Ureter (tissue), 1 donor: ENCODE measurements around the gene CHST3. TPM values are rescaled to one million over a fixed set of nuclear protein-coding genes. Genes with fewer than 3 reads are reported as not detected.
"Not testable (repeated sequence)": the region's sequence is repeated elsewhere in the genome, so short reads cannot be mapped to it uniquely, and the experiment has no call there.

Experiments
- DNase-seq: peaks from one replicate; pipeline ENCODE4 v3.0.0-alpha.2; 2020; ENCODE audit warnings: low spot score
- total RNA-seq: library from RNA; stranded (reverse); gene quantifications from one replicate; pipeline ENCODE4 v1.2.4, GENCODE V29; 2023
- donor health status: DM: yes; HTN: yes; CAD: no.

The CHST3 gene
- total RNA-seq, 1 donor from 2014 or later = 13.2 TPM

- no peak for DNase-seq
These were observed 8.8 kb downstream of the CHST3 start for GRCh38 chr10:71972746-71973695.

GRCh38 chr10:71973777-71974488 is 9.7 kb downstream of the CHST3 start:
- no peak for DNase-seq

GRCh38 chr10:71974489-71975021 is 10.4 kb downstream of the CHST3 start:
- DNase-seq = no peak

GRCh38 chr10:71975087-71975870 is 11.1 kb downstream of the CHST3 start:
- DNase-seq = no peak

- DNase-seq = peak; percentile 60
These were observed 11.9 kb downstream of the CHST3 start for GRCh38 chr10:71975871-71976725.

- not testable (repeated sequence) for DNase-seq
These were observed 13.4 kb downstream of the CHST3 start for GRCh38 chr10:71977614-71977903.

GRCh38 chr10:71978476-71978875 is 14.3 kb downstream of the CHST3 start:
- DNase-seq = no peak

GRCh38 chr10:71978988-71979691 is 14.9 kb downstream of the CHST3 start:
- DNase-seq = no peak

- no peak for DNase-seq
These were observed 15.5 kb downstream of the CHST3 start for GRCh38 chr10:71979692-71980062.

GRCh38 chr10:71980181-71981014 is 16.2 kb downstream of the CHST3 start:
- no peak for DNase-seq

GRCh38 chr10:71981015-71981875 is 17.1 kb downstream of the CHST3 start:
- DNase-seq = no peak

GRCh38 chr10:71981876-71982230 is 17.7 kb downstream of the CHST3 start:
- DNase-seq = no peak

GRCh38 chr10:71982269-71983178 is 18.3 kb downstream of the CHST3 start:
- no peak for DNase-seq

GRCh38 chr10:71984126-71984808 is 20.1 kb downstream of the CHST3 start:
- DNase-seq = no peak

- DNase-seq = no peak
These were observed 20.7 kb downstream of the CHST3 start for GRCh38 chr10:71984809-71985388.

GRCh38 chr10:71985542-71986250 is 21.5 kb downstream of the CHST3 start:
- no peak for DNase-seq
